Testis (tissue), 3 donors: ENCODE results near the gene CHD2. TPM values are rescaled to one million over a fixed set of nuclear protein-coding genes. Genes with fewer than 3 reads are reported as not detected.

Experiments used
- DNase-seq: peaks from one replicate; pipeline ENCODE4 v3.0.0-alpha.2; 2019
- H3K27ac ChIP-seq, 2 donors: fragments of 200-600 bp; sonication (generic); one replicate each; pipeline ENCODE4 v1.5.1; 2019
- H3K27me3 ChIP-seq: fragments of 200-600 bp; sonication (generic); one replicate; pipeline ENCODE4 v1.5.1; 2019
- H3K36me3 ChIP-seq: fragments of 200-600 bp; sonication (generic); one replicate; pipeline ENCODE4 v1.5.1; 2017; ENCODE audit warnings: low read depth; ENCODE audit errors: missing control alignments
- H3K4me1 ChIP-seq: fragments of 200-600 bp; sonication (generic); one replicate; pipeline ENCODE4 v1.5.1; 2019
- H3K4me3 ChIP-seq, 2 donors: fragments of 200-600 bp; sonication (generic); one replicate each; pipeline ENCODE4 v1.5.1; 2017 to 2019
- H3K9me3 ChIP-seq: fragments of 200-600 bp; sonication (generic); one replicate; pipeline ENCODE4 v1.5.1; 2017
- POLR2A ChIP-seq: fragments of 450-650 bp; IDR thresholded peaks from one replicate; pipeline ENCODE4 v1.6.1; 2017; ENCODE audit warnings: antibody characterized with exemption, mild to moderate bottlenecking, moderate library complexity
- WGBS, 2 donors: methylation state at CpG; one replicate each; pipeline ENCODE4 v1.1.5; 2018; 5-methylcytosine and 5-hydroxymethylcytosine counted together
- intact Hi-C: fragments of 100-400 bp; cut with DNase I; formaldehyde crosslinking; loops from one replicate; pipeline ENCODE4 v1.15.1; 2023; ENCODE audit warnings: low total_unique reads
- polyA plus RNA-seq: library from polyadenylated mRNA; stranded (reverse); fragments of 350-450 nt; fragmentation: Illumina TruSeq; extraction: RNeasy Lipid Tissue Mini Kit (QIAGEN cat#74804); gene quantifications from one replicate; pipeline ENCODE4 v1.2.3, GENCODE V29; 2014; ENCODE audit warnings: low read depth, low replicate concordance; ENCODE audit not compliant: insufficient read depth
- total RNA-seq, 2 donors: library from RNA; depleted of rRNA; stranded (reverse); fragments of >200 nt; gene quantifications; one replicate each; pipeline ENCODE4 v1.2.3, GENCODE V29; 2016
- TF ChIP-seq, protein P1 (sequence below), 3 experiments: fragments of 450-650 bp in 2 of 3; fragments of 200-600 bp in 1 of 3; sonication (generic) in 1 of 3; IDR thresholded peaks; one replicate each; pipeline ENCODE4 v1.5.1; 2016 to 2019; ENCODE audit warnings: antibody characterized with exemption in 3 of 3, mild to moderate bottlenecking in 2 of 3, moderate library complexity in 1 of 3

The CHD2 gene
- total and polyA plus RNA-seq, 3 donors from 2014 or later = 64.5 to 129 (median 113) TPM

DNA sequence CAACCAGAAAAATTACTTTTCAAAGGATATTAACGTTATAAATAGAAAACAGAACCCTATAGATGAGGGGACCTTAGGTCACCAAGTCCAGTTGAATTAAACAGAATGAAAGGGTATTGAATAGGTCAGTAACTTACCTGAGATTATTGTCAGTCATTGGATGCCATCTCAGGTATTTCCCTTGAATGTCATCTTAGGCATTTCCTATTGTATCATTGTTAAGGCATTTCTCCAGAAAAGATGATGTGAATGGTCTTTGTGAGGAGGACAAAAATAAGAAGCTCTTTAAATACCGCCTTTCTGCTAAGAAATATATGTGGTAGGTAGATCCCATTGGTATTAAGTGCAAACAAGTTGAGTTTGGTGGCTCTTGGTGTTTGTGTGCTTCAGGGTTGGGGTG is 55.6 kb downstream of the CHD2 start:
- H3K36me3 ChIP-seq = no peaks in the 10 kb centered on the region
- no peak overlapping the region for H3K27ac ChIP-seq
- H3K27me3 ChIP-seq = no peaks in the 10 kb centered on the region
- peaks cover 5% of the 10 kb centered on the region for H3K4me1 ChIP-seq
- no peak overlapping the region for H3K4me3 ChIP-seq
- TF ChIP-seq POLR2A = no peak
- TF ChIP-seq, protein P1, sequence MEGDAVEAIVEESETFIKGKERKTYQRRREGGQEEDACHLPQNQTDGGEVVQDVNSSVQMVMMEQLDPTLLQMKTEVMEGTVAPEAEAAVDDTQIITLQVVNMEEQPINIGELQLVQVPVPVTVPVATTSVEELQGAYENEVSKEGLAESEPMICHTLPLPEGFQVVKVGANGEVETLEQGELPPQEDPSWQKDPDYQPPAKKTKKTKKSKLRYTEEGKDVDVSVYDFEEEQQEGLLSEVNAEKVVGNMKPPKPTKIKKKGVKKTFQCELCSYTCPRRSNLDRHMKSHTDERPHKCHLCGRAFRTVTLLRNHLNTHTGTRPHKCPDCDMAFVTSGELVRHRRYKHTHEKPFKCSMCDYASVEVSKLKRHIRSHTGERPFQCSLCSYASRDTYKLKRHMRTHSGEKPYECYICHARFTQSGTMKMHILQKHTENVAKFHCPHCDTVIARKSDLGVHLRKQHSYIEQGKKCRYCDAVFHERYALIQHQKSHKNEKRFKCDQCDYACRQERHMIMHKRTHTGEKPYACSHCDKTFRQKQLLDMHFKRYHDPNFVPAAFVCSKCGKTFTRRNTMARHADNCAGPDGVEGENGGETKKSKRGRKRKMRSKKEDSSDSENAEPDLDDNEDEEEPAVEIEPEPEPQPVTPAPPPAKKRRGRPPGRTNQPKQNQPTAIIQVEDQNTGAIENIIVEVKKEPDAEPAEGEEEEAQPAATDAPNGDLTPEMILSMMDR (IDR thresholded peaks at IDR 0.05) = no peak
- WGBS, 2 donors = 94 to 97% methylated on average over 2 of the region's 2 CpGs
- intact Hi-C loops = no loop called here
- no peaks in the 10 kb centered on the region for H3K9me3 ChIP-seq
- no peak for DNase-seq

GRCh38 chr15:92958105-92958504 is 58.0 kb downstream of the CHD2 start:
- 60 to 69% methylated on average over 8 of the region's 8 CpGs for WGBS, 2 donors
- Histone ChIP-seq H3K4me1 (peaks cover 5% of the 10 kb centered on the region), H3K27me3 (no peaks in the 10 kb centered on the region), H3K9me3 (no peaks in the 10 kb centered on the region), H3K27ac (no peak overlapping the region), H3K4me3 (no peak overlapping the region), H3K36me3 (no peaks in the 10 kb centered on the region)
- intact Hi-C loops = no loop called here
- TF ChIP-seq POLR2A = no peak
- TF ChIP-seq, protein P1 (IDR thresholded peaks at IDR 0.05) = no peak
- DNase-seq = no peak

DNA sequence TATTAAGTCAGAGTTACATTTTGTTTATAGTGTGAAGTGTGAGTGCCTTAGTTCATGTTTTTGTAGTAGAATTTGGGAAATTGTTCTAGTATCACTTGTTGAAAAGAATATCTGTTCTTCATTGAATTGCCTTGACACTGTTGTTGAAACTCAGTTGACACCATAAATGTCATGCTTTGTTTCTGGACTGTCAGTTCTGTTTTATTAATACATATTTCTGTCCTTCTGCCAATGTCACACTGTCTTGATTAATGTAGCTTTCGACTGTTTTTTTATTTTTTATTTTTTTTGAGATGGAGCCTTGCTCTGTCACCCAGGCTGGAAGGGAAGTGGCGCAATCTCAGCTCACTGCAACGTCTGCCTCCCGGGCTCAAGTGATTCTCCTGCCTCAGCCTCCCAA is 59.1 kb downstream of the CHD2 start:
- peaks cover 5% of the 10 kb centered on the region for H3K4me1 ChIP-seq
- H3K27me3 ChIP-seq = no peaks in the 10 kb centered on the region
- H3K36me3 ChIP-seq = no peaks in the 10 kb centered on the region
- no peak for DNase-seq
- intact Hi-C loops = no loop called here
- H3K4me3 ChIP-seq = no peak overlapping the region
- 84 to 91% methylated on average over 4 of the region's 4 CpGs for WGBS, 2 donors
- TF ChIP-seq, protein P1 (IDR thresholded peaks at IDR 0.05) = no peak
- TF ChIP-seq POLR2A = no peak
- no peaks in the 10 kb centered on the region for H3K9me3 ChIP-seq
- H3K27ac ChIP-seq = no peak overlapping the region

DNA sequence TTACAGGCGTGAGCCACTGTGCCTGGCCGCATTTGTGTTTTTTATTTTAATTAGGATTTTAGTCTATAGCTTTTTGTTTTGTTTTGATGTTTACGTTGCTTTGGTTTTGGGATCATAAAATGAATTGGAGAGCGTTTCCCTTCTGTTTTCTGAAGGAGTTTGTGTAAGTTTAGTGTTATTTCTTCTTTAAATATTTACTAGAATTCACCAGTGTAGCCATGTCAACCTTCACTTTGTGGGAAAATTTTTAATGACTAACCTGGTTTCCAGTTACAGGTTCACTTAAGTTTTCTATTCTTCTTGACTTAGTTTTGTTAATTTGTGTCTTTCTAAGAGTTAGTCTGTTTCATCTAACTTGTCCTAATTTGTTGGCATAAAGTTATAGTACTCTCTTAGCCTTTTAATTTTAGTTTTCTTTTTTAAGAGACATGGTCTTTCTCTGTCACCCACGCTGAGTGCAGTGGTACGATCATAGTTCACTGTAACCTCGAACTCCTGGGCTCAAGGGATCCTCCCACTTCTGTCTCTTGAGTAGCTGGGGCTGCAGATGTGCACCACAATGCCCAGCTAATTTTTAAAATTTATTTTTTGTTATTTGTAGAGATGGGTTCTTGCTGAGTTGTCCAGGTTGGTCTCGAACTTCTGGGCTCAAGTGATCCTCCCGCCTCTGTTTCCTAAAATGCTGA is 61.0 kb downstream of the CHD2 start:
- H3K4me3 ChIP-seq = no peak overlapping the region
- H3K27ac ChIP-seq = no peak overlapping the region
- peaks cover 5% of the 10 kb centered on the region for H3K4me1 ChIP-seq
- H3K36me3 ChIP-seq = no peaks in the 10 kb centered on the region
- no peaks in the 10 kb centered on the region for H3K9me3 ChIP-seq
- intact Hi-C loops = no loop called here
- TF ChIP-seq POLR2A = no peak
- TF ChIP-seq, protein P1 (IDR thresholded peaks at IDR 0.05) = no peak
- DNase-seq = no peak
- no peaks in the 10 kb centered on the region for H3K27me3 ChIP-seq
- 94 to 95% methylated on average over 9 of the region's 9 CpGs for WGBS, 2 donors

- no peaks in the 10 kb centered on the region for H3K36me3 ChIP-seq
- no peaks in the 10 kb centered on the region for H3K27me3 ChIP-seq
- TF ChIP-seq, protein P1 (IDR thresholded peaks at IDR 0.05) = no peak
- no peak for TF ChIP-seq POLR2A
- H3K9me3 ChIP-seq = no peaks in the 10 kb centered on the region
- no peak overlapping the region for H3K27ac ChIP-seq
- peaks cover 5% of the 10 kb centered on the region for H3K4me1 ChIP-seq
- intact Hi-C loops = no loop called here
- DNase-seq = no peak
- no peak overlapping the region for H3K4me3 ChIP-seq
- WGBS, 2 donors = 94 to 98% methylated on average over 1 of the region's 1 CpG
Observed at GRCh38 chr15:92962914-92963313, 62.8 kb downstream of the CHD2 start.
